LNCAP (cell line): ENCODE data around the gene KCNJ3.

Experiments
- TF ChIP-seq, protein P1 (sequence below): fragments of 450-650 bp; IDR thresholded peaks from 2 replicates; pipeline ENCODE4 v1.5.1; 2017; ENCODE audit warnings: mild to moderate bottlenecking

The KCNJ3 gene

DNA sequence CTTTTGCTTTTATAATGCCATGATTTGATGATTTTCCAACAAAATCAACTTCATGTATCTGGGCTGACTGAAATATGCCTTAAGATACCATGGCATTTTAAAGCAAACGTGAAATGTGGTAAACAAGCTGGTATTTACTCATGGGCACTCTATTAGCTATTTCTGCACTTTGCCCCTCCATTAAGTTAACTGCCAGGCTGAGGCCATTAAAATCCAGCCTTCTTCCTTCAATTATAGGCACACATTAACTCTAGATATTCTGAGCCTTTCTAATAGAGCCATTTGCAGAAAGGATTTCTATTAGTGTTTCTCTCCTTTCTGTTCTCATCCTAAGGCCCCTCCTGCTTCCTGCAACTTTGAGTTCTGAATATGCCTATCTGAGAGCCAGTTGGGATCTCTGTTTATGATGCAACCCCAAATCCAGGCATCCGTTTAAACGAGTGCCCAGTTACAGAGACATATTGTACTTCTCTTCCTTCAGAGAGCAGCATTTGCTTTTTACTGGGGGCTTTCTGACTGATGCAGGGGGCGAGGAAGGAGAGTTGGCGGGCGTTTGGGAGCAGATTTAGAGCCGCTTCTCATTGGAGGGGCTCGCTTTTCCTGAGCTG lies 1.6 kb upstream of the KCNJ3 start:
- TF ChIP-seq, protein P1, sequence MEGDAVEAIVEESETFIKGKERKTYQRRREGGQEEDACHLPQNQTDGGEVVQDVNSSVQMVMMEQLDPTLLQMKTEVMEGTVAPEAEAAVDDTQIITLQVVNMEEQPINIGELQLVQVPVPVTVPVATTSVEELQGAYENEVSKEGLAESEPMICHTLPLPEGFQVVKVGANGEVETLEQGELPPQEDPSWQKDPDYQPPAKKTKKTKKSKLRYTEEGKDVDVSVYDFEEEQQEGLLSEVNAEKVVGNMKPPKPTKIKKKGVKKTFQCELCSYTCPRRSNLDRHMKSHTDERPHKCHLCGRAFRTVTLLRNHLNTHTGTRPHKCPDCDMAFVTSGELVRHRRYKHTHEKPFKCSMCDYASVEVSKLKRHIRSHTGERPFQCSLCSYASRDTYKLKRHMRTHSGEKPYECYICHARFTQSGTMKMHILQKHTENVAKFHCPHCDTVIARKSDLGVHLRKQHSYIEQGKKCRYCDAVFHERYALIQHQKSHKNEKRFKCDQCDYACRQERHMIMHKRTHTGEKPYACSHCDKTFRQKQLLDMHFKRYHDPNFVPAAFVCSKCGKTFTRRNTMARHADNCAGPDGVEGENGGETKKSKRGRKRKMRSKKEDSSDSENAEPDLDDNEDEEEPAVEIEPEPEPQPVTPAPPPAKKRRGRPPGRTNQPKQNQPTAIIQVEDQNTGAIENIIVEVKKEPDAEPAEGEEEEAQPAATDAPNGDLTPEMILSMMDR: no peak

DNA sequence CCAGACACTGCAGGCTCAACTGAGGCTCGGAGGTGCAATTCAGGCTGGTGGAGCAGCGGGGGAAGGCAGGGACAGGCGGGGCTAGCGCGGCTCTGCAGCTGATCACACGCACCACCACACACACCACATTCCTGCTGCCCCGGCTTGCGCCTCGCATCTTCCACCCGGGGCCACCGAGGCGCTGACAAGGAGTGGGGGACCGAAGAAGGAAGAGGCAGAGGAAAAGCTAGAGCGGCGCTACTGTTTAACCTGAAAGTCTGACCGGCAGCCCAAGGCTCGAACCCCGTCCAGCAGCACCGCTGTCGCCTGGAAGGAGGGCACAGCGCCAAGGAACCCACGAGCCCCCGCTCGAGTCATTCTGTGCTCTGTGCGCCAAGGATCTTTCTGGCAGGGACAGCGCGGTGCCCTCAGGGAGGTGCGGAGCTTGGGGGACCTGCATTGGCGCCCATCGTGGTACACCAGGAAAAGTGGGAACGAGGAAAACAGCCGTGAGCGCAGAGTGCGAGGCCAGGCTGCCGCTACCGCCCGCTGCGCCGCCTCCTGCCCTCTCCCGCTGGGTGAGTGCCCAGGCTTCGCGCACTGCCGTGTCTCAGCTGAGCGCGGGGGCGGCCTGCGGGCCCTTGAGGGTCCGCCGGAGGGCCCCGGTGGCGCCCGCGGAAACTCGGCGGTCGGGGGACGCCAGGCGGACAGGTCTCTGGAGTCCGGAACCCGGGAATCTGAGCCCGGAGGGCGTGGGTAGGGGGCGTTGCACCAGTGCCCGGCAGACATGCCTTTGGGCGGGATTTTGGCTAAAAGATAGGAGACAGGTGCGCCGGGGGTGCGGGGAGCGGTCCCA lies 860 bp upstream of the KCNJ3 start:
- TF ChIP-seq, protein P1: no peak

DNA sequence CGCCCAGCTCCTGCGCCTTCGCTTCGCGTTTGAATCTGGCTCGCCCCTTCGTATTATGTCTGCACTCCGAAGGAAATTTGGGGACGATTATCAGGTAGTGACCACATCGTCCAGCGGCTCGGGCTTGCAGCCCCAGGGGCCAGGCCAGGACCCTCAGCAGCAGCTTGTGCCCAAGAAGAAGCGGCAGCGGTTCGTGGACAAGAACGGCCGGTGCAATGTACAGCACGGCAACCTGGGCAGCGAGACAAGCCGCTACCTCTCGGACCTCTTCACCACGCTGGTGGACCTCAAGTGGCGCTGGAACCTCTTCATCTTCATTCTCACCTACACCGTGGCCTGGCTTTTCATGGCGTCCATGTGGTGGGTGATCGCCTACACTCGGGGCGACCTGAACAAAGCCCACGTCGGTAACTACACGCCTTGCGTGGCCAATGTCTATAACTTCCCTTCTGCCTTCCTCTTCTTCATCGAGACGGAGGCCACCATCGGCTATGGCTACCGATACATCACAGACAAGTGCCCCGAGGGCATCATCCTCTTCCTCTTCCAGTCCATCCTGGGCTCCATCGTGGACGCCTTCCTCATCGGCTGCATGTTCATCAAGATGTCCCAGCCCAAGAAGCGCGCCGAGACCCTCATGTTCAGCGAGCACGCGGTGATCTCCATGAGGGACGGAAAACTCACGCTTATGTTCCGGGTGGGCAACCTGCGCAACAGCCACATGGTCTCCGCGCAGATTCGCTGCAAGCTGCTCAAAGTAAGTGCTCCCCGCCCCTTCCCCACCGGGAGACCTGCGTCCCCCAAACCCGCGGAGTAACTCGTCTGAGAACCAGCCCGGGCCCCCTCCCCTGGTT lies 453 bp downstream of the KCNJ3 start:
- TF ChIP-seq, protein P1: no peak

DNA sequence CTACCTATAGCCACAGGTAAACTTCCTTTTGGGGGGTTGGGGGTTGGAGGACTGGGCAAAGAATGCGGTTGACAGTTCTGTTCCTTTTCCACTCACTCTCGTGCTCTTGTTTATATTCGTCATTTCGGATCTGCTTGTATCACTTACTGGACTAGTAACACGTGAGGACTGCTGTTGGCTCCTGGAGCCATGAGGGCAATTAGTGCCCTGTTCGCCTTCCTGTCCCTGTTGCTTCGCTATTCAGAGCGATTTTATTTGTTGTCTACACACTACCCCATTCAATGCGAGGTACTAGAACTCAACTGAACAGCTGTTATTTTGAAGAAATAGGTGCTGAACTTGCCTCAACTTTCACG lies 1.1 kb downstream of the KCNJ3 start:
- TF ChIP-seq, protein P1: no peak

DNA sequence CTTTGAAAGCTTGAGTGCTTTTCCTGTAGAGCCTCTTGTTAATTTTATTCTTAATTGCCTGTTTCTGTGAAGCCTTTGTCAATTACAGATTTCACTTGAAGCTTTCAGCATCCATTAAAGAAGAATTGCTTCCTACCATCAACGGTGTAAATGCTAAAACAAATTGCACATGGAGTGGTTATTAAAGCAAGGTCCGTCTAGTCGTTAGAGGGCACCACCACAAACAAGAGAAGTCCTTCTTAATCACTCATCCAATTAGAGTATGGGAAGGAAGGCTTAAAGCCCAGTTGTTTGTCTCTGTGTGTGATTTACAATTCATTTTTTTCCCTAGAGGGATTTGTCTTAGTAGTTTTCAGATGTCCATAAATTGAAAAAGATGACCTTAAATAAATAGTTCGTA lies 1.6 kb downstream of the KCNJ3 start:
- TF ChIP-seq, protein P1: no peak

DNA sequence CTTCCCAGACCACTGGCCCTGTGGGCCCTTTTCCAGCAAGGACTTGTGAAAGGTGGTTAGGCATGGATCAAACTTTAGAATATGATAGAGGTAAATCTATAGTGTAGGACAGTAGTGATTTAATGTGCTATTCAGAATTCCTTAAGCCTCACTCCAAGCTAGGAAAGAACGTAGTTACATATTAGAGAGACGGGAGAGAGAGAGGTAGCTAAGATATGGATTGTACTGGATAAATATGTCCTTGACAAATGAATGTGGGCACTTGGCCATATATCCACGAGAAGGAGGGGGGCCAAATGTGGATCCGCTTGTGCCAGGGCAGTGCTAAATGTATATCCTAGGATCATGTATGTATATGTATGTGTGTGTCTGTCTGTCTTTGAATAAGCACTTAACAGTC lies 6.5 kb downstream of the KCNJ3 start:
- TF ChIP-seq, protein P1: no peak

DNA sequence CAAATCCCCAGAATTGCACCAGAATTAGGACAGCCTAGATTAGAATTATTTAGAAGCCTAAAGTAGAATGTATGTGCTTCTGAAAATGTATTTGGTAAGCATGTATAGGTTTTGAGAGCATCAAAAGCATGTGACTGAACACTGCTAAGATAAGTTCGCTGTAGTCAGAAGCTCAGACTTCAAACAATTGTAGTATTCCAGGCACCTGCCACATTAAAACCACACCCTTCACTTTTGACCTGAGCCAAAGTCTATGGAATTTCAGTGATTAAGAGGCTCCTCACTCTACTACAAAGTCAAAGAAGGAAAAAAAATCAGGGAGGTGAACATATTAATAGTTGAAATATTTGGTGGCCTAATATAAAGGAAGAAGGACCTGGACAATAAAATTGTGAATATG lies 8.2 kb downstream of the KCNJ3 start:
- TF ChIP-seq, protein P1: no peak
